ENCODE results near the gene LSAMP. TPM values are rescaled to one million over a fixed set of nuclear protein-coding genes. Genes with fewer than 3 reads are reported as not detected.

LSAMP gene
- total and polyA plus RNA-seq, 2 of the 8 experiments (the other 6 are each of a cell fraction or from before 2014, with no cell fraction given), result 1.8 to 5.7 TPM

GRCh38 chr3:116034086-116034485 is 411.2 kb downstream of the LSAMP start:
- H3K4ac ChIP-seq (replicated peaks; ENCODE audit: insufficient read length, low read depth, low read length), result no peak overlapping the region
- no peak overlapping the region for H3K18ac ChIP-seq (ENCODE audit: extremely low read depth, low read length)
- no peak overlapping the region for H3K14ac ChIP-seq (ENCODE audit: insufficient read length)
- no peak overlapping the region for H2BK15ac ChIP-seq (ENCODE audit: low read length)
- CTCF ChIA-PET (ENCODE audit: partially characterized antibody), result interaction anchor here (0.6 to 3.2 kb wide), 7 partner anchors 11 to 1495 kb away, joined by 3 to 22 read pairs (median 3); no protein-coding TSS in a partner anchor
- H2AK5ac ChIP-seq (ENCODE audit: low read depth, low read length), result no peak overlapping the region
- H4K8ac ChIP-seq (ENCODE audit: extremely low read depth, insufficient read depth, low read length), result no peak overlapping the region
- H3K27me3 ChIP-seq (replicated peaks in 1 of 4; ENCODE audit: control insufficient read depth in 3 of 4, extremely low read depth in 1 of 4, insufficient read depth in 3 of 4, low read length in 3 of 4), result no peaks in the 10 kb centered on the region
- H2AFZ ChIP-seq (ENCODE audit: low read length), result no peak overlapping the region
- no peak overlapping the region for H3K4me3 ChIP-seq (ENCODE audit: extremely low read depth in 1 of 4, insufficient read depth in 2 of 4, low read depth in 3 of 4, low read length in 4 of 4)
- no peak overlapping the region for H3K56ac ChIP-seq (replicated peaks; ENCODE audit: insufficient read length, low read depth, low read length)
- H3K23me2 ChIP-seq (ENCODE audit: low read depth, low read length), result no peaks in the 10 kb centered on the region
- H4K20me1 ChIP-seq (replicated peaks in 1 of 2; ENCODE audit: control insufficient read depth in 1 of 2, insufficient read depth in 2 of 2, low read length in 2 of 2), result no peaks in the 10 kb centered on the region
- no peak overlapping the region for H2BK12ac ChIP-seq (ENCODE audit: low read depth, low read length)
- no peaks in the 10 kb centered on the region for H3K36me3 ChIP-seq (ENCODE audit: control insufficient read depth in 2 of 4, insufficient read depth in 4 of 4, low read length in 3 of 4)
- H4K5ac ChIP-seq (ENCODE audit: insufficient read length, low read depth, low read length), result no peak overlapping the region
- H2BK120ac ChIP-seq (replicated peaks; ENCODE audit: low read depth, low read length), result no peak overlapping the region
- H3K9me3 ChIP-seq (ENCODE audit: insufficient read depth in 2 of 2, low read depth in 1 of 2, low read length in 1 of 2), result no peaks in the 10 kb centered on the region
- WGBS, 2 experiments (ENCODE audit: extremely low coverage in 1 of 2, insufficient coverage in 1 of 2, insufficient read length in 1 of 2, insufficient replicate concordance in 2 of 2, low coverage in 1 of 2, low lambda C conversion rate in 2 of 2, missing lambda C conversion rate in 1 of 2), result 74% methylated on average over 2 of the region's 2 CpGs; no CpG with 5 or more reads in 1 of the 2 experiments
- H2BK20ac ChIP-seq (ENCODE audit: low read length), result no peak overlapping the region
- no peaks in the 10 kb centered on the region for H3K79me2 ChIP-seq (ENCODE audit: control insufficient read depth in 1 of 2, insufficient read depth in 2 of 2, low read length in 2 of 2)
- DNase-seq (ENCODE audit: low read depth in 1 of 2, low spot score in 2 of 2) (no peak), FAIRE-seq (no peak)
- no peak overlapping the region for H3K27ac ChIP-seq (ENCODE audit: low read depth, low read length)
- H4K91ac ChIP-seq (replicated peaks; ENCODE audit: insufficient read length, low read length), result no peak overlapping the region
- no peaks in the 10 kb centered on the region; a peak in 1 of 7 replicates for H3K4me1 ChIP-seq (replicated peaks in 1 of 4; ENCODE audit: control insufficient read depth in 3 of 4, insufficient read depth in 4 of 4, low read length in 3 of 4)
- POLR2A ChIA-PET (ENCODE audit: partially characterized antibody), result no interaction called here
- H3K23ac ChIP-seq (ENCODE audit: insufficient read length), result no peak overlapping the region
- no peaks in the 10 kb centered on the region for H3K79me1 ChIP-seq (ENCODE audit: low read depth, low read length)
- no peak overlapping the region for H3K9ac ChIP-seq (replicated peaks in 1 of 4; ENCODE audit: extremely low read depth in 1 of 4, low read depth in 3 of 4, low read length in 3 of 4)
- no peak overlapping the region for H2BK5ac ChIP-seq (ENCODE audit: low read depth, low read length)
- H3K4me2 ChIP-seq (ENCODE audit: insufficient read depth in 1 of 2, low read depth in 2 of 2, low read length in 2 of 2), result no peak overlapping the region
- no peak for TF ChIP-seq SAP30 (IDR thresholded peaks at IDR 0.05; ENCODE audit: insufficient read depth, insufficient replicate concordance, low read length)
- TF ChIP-seq TEAD4 (IDR thresholded peaks at IDR 0.05; ENCODE audit: low read depth, low read length), result no peak
- no peak for TF ChIP-seq JUND (IDR thresholded peaks at IDR 0.05; ENCODE audit: low read length)
- no peak for TF ChIP-seq SIX5 (IDR thresholded peaks at IDR 0.05; ENCODE audit: low read depth, low read length)
- no peak for TF ChIP-seq POLR2AphosphoS5 (IDR thresholded peaks at IDR 0.05; ENCODE audit: low read depth, low read length)
- no peak for TF ChIP-seq KDM1A (IDR thresholded peaks at IDR 0.05; ENCODE audit: borderline replicate concordance, low read length)
- TF ChIP-seq USF2 (IDR thresholded peaks at IDR 0.05; ENCODE audit: low read length), result no peak
- no peak for TF ChIP-seq POLR2A (IDR thresholded peaks at IDR 0.05; ENCODE audit: control extremely low read depth in 1 of 2, low read depth in 2 of 2, low read length in 2 of 2)
- TF ChIP-seq GABPA (IDR thresholded peaks at IDR 0.05; ENCODE audit: borderline replicate concordance, insufficient read depth, low read length), result no peak
- TF ChIP-seq CHD1 (IDR thresholded peaks at IDR 0.05; ENCODE audit: low read depth, low read length), result no peak

All from H1 (cell line).